Spinal cord (tissue), 10 donors: Measurements from ENCODE around the gene GLI2. TPM values are rescaled to one million over a fixed set of nuclear protein-coding genes. Genes with fewer than 3 reads are reported as not detected.

Experiments
- DNase-seq, 6 donors: peaks; one replicate each; pipeline versions ENCODE4 v3.0.0 to v3.0.0-alpha.2; 2013 to 2015; ENCODE audit warnings: low spot score in 6 of 6, low read depth in 4 of 6
- H3K27ac ChIP-seq: one replicate; pipeline ENCODE4 v1.5.1; 2013; ENCODE audit warnings: low read depth, low read length, control low read depth
- H3K27me3 ChIP-seq: one replicate; pipeline ENCODE4 v1.6.1; 2013; ENCODE audit warnings: low read length; ENCODE audit not compliant: control insufficient read depth, insufficient read depth
- H3K36me3 ChIP-seq: one replicate; pipeline ENCODE4 v1.6.1; 2013; ENCODE audit warnings: low read length; ENCODE audit not compliant: control insufficient read depth, insufficient read depth
- H3K4me1 ChIP-seq: one replicate; pipeline ENCODE4 v1.6.1; 2013; ENCODE audit warnings: low read length; ENCODE audit not compliant: control insufficient read depth, insufficient read depth
- H3K4me3 ChIP-seq: one replicate; pipeline ENCODE4 v1.5.1; 2013; ENCODE audit warnings: low read depth, low read length, control low read depth
- H3K9me3 ChIP-seq: one replicate; pipeline ENCODE4 v1.6.1; 2013; ENCODE audit warnings: low read length; ENCODE audit not compliant: control insufficient read depth, insufficient read depth
- WGBS: methylation state at CpG from one replicate; pipeline ENCODE4 v1.1.5; 2013; ENCODE audit warnings: missing lambda C conversion rate; ENCODE audit not compliant: insufficient coverage; 5-methylcytosine and 5-hydroxymethylcytosine counted together
- polyA plus RNA-seq, 2 donors: library from polyadenylated mRNA; unstranded; fragments of 120-200 nt; gene quantifications; one replicate each; pipeline ENCODE4 v1.2.1, GENCODE V29; 2013; ENCODE audit not compliant: insufficient read length in 2 of 2
- total RNA-seq, 2 donors: library from RNA; depleted of rRNA in 1 of 2; stranded (reverse); fragments of 120-200 nt in 1 of 2; fragments of >200 nt in 1 of 2; gene quantifications; one replicate each; pipeline versions ENCODE4 v1.2.3 to v1.2.4, GENCODE V29; 2013 to 2014
- donor health status: healthy.

The GLI2 gene
- total and polyA plus RNA-seq, 4 donors = 5.0 to 9.9 (median 9.7) TPM

DNA sequence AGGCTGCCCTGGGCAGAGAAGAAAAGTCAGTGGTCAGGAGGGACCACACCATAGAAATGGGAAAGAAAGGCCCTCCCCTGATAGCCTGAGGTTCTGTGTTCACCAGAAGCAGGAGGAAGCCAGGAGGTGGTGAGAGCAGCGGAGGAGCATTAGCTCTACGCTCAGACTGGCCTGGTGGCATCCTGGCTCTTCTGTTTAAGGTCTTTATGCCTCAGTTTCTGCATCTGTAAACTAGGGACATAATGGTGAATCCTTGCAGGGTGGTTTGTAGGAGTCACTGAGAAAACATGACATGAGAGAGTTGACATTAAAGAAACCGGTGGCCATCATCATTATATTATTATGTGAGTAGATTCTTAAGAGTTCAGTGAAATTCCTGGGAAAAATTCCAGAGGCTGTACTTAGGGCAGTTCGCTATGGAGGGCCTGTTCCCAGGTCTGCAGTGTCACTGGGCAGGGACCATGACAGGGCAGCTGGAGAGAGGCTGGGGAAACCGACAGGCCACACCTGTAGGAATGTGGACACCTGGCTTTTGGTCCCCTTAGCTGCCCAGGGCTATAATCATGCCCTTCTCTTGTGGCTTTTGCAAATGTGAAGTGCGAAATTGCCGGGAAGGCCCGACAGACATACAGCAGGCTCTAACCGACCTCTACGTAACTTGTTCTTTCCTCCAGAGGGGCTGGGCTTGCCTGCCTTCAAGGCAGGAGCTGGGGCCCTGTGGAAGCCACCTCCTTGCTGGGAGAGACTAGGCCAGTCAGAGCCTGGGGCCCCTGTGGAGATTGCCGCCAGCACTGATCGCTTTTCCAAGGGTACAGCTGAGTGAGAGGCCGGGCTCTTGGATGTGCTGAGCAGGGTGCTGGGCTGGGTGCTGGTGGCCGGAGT lies 31.0 kb downstream of the GLI2 start:
- no peak for DNase-seq
- WGBS = 80% methylated on average over 12 of the region's 14 CpGs
- no peak overlapping the region for H3K4me3 ChIP-seq

DNA sequence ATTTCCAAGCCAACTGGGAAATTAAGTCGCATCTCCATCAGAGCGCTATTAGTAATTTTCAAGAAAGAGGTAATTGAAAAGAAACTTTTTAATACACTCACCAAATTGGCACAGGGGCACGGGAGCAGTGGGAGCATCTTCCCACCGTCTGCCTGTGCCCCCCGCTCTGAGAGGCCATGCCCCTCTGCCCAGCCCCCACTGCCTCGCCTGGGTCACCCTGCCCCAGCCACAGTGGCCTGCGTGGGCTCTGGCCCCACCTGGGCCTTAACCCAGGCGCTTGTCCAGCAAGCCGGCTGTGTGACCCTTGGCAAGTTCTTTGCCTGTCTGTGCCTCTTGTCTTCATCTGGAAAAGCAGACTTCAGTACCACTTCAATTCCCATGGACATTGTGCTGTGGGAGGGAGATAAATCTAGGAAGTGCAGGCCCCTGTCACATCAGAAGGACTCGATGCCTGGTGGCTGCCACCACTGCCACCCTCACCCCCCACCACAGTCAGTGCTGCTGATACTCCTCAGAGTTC lies 31.9 kb downstream of the GLI2 start:
- WGBS = 67% methylated on average over 6 of the region's 10 CpGs

More for the DNA sequence above, 31.0 kb downstream of the GLI2 start:
- Histone ChIP-seq H3K36me3 (peaks cover 3% of the 10 kb centered on the region), H3K4me1 (peaks cover 71% of the 10 kb centered on the region), H3K9me3 (no peaks in the 10 kb centered on the region), H3K27me3 (peaks cover 8% of the 10 kb centered on the region), H3K27ac (peak overlapping the region; percentile 36)

DNA sequence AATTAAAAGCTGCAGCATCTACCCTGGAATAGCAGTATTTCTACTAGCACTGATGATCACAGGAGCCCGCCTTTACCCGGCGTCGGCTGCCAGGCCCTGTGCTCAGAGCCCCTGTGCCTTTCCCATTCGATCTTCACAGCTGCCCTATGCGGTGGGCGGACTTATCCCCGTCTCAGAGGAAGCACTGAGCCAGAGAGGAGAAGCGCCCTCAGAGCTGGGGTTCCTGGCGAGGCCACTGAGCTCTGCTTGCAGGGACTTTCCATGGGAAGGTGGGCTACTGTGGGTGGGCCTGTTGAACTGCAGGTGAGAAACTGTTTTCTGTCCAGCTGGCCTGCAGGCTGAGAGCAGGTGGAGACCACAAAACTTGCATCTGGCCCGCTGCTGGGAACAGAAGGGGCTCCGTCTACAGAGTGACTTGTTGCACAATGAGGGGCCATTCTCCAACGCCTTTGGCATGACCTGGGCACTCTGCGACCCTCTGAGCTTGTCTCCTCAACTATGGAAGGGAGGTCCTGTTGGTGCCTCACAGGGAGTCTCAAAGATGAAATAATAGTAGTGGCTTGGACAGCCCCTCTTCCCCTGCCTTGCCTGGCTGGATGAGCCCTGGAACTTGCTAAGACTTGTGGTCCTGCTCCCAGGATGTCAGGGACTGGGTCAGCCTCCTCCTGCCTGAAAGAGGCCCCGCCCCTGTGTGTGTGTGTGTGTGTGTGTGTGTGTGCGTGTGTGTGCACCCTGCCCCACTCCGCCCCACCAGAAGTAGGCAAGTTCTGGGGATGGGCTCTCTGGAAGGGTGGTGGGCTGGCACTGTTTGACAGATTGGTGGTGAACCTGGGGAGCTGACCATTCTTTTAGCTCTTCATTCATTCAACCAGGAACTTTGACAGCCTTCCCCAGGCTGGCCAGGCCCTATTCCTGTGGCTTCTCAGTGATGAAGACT lies 32.7 kb downstream of the GLI2 start:
- no peak for DNase-seq
- Histone ChIP-seq H3K27me3 (peaks cover 8% of the 10 kb centered on the region), H3K4me3 (no peak overlapping the region), H3K36me3 (no peaks in the 10 kb centered on the region), H3K9me3 (no peaks in the 10 kb centered on the region), H3K4me1 (peaks cover 72% of the 10 kb centered on the region), H3K27ac (no peak overlapping the region)
- 80% methylated on average over 13 of the region's 17 CpGs for WGBS

More for the DNA sequence above, 31.9 kb downstream of the GLI2 start:
- no peak for DNase-seq
- Histone ChIP-seq H3K36me3 (peaks cover under 1% of the 10 kb centered on the region), H3K4me3 (no peak overlapping the region), H3K4me1 (peaks cover 71% of the 10 kb centered on the region), H3K27me3 (peaks cover 8% of the 10 kb centered on the region), H3K9me3 (no peaks in the 10 kb centered on the region), H3K27ac (no peak overlapping the region)

DNA sequence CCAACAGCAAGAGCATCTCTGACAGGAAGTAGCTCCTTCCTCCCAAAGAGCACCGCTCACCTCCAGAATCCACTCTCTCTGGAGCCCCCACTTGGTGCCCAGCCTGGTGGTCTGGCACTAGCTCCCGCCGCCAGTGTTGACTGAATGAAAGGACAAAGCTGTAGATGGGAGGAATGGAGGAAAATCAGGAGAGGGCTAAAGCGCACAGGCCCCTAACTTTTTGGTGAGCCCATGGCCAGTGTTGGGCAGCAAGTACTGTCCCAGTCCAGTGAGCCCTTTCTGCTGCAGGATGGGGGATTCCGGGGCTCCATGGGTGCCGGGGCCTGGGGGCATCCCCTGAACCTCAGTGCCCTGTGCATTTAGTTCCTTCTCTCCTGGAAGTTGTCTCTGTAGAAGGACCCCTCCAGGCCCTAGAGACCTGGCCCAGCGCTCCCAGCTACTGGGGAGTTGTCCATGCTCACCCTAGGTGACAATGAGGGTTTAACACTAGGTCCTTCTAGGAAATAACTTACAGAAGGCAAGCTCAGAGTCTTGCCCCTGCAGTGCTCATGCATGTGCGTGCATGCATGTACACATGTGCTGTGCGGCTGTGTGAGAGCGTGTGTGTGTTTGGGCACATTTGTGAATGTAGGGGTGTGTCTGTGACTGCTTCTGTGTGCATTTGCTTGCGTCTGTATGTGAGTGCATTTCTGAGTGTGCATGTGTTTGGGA lies 33.6 kb downstream of the GLI2 start:
- WGBS = 89% methylated on average over 8 of the region's 11 CpGs
- Histone ChIP-seq H3K27me3 (peaks cover 4% of the 10 kb centered on the region), H3K4me1 (peaks cover 67% of the 10 kb centered on the region)

DNA sequence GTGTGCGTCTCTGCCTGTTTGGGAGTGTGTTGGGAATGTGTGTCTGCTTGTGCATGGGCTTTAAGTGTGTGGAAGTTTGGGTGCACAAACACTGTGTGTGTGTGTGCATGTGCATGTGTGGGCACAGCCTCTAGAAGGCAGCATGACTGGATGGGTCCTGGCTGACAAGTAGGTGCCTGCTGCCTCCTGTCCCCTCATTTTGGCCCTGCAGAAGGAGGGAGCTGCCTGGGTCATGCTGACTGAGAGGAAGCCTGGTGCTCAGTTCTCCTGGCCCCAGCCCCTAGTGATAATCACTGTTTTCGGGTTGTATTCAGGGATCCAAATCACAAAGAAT lies 34.1 kb downstream of the GLI2 start:
- Histone ChIP-seq H3K36me3 (no peaks in the 10 kb centered on the region), H3K9me3 (no peaks in the 10 kb centered on the region), H3K4me3 (no peak overlapping the region), H3K27ac (no peak overlapping the region), H3K27me3 (peaks cover 4% of the 10 kb centered on the region), H3K4me1 (peaks cover 64% of the 10 kb centered on the region)
- no CpG with 5 or more reads among the region's 2 CpGs for WGBS
- DNase-seq = no peak

More for the DNA sequence above, 33.6 kb downstream of the GLI2 start:
- DNase-seq = no peak
- no peak overlapping the region for H3K4me3 ChIP-seq
- H3K9me3 ChIP-seq = no peaks in the 10 kb centered on the region
- H3K27ac ChIP-seq = no peak overlapping the region
- H3K36me3 ChIP-seq = no peaks in the 10 kb centered on the region

DNA sequence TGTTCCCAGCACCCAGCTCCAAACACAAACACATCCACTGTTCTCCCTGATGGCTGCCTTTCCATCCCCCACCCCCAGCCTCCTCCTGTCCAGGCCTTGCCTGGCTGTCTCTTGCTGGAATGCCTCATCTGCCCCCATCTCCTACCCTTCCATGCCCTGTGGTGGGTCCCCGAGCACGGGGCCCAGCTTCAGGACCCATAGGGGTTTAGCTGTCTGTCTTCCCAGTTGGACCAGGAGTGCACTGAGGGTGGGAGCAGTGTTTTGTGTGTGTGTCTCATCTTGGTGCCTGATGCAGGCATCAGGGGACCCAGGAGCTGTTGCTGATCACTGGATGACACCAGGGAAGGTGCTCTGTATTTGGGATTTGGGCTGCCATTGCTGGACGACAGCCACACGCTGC lies 34.5 kb downstream of the GLI2 start:
- Histone ChIP-seq H3K4me3 (no peak overlapping the region), H3K36me3 (no peaks in the 10 kb centered on the region), H3K4me1 (peaks cover 63% of the 10 kb centered on the region), H3K27me3 (peaks cover under 1% of the 10 kb centered on the region), H3K27ac (no peak overlapping the region), H3K9me3 (no peaks in the 10 kb centered on the region)
- no peak for DNase-seq
- 93% methylated on average over 4 of the region's 4 CpGs for WGBS

DNA sequence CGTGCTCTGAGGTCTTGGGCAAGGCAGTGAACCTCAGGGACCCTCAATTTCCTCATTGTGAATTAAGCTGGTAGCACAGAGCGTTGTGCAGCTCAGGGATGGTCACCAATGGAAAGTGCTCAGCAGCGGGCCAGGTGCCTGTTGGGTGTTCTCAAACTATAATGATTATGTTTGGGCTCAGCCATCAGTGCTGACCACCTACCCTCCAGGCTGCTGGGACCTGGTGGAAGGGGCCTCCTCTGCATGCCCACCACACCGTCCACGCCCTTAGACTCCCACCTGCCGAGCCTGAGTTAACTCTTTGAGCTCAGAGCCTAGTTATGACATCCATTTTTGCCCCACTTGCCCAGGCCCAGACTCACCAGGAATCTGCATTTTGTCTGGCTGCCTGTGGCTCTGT lies 35.0 kb downstream of the GLI2 start:
- no peak overlapping the region for H3K4me3 ChIP-seq
- no peaks in the 10 kb centered on the region for H3K36me3 ChIP-seq
- H3K27ac ChIP-seq = no peak overlapping the region
- 78% methylated on average over 6 of the region's 6 CpGs for WGBS
- no peaks in the 10 kb centered on the region for H3K9me3 ChIP-seq
- no peaks in the 10 kb centered on the region for H3K27me3 ChIP-seq
- no peak for DNase-seq
- peaks cover 63% of the 10 kb centered on the region for H3K4me1 ChIP-seq

DNA sequence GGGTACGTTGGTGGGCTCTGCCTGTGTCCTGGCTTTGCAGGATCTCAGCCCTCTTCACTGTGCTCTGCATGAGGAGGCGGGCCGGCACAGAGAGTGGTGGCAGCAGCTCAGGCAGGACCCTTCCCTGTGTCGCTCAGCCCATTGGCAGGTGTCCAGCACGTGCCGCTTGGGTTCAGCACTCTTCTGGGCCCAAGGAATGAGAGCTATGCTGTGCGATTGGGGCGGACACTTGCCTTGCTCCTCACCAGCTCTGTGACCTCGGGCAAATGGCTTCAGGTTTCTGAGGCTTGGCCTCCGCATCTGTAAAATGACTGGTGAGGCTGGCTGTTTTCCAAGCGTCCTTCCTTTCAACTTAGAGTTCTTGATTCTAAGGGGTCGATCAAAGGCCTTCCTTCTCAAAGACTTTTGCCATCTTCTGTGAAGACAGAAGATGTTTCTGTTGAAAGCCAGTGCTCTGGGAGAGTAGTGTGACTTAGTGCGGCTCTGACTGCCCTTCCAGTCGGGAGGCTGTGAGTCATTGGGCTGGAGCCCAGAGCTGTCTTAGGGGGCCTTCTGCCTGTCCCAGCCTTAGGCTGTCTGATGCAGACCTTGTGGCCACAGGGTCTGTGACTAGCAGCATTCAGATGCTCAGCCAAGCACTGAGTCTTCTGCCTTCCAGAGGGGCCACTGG lies 35.6 kb downstream of the GLI2 start:
- peak in 2 of 6 donors; percentile 40 to 53 for DNase-seq
- 38% methylated on average over 14 of the region's 14 CpGs for WGBS
- Histone ChIP-seq H3K4me3 (no peak overlapping the region), H3K4me1 (peaks cover 63% of the 10 kb centered on the region), H3K27ac (no peak overlapping the region), H3K9me3 (no peaks in the 10 kb centered on the region), H3K36me3 (no peaks in the 10 kb centered on the region), H3K27me3 (peaks cover 3% of the 10 kb centered on the region)

DNA sequence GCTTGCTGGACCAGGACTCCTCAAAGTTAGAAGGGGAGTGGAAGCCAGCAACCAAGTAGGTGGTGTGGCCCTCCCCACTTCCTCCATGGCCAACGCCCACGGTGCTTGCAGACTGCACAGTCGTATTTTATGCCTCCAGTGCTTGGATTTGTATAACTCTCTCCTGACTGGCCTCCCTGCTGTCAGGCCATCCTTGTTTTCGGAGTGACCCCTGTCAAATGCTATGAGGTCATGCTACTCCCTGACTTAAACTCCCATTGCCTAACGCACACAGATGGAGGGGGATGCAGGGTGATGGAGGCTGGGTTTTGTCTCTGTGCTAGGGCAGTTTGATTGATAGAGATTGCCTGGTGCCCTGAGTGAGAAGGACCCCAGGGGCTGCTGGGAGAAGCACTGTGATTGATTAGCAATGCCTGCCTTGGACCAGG lies 36.1 kb downstream of the GLI2 start:
- 60% methylated on average over 2 of the region's 5 CpGs for WGBS
- Histone ChIP-seq H3K9me3 (no peaks in the 10 kb centered on the region), H3K4me1 (peaks cover 62% of the 10 kb centered on the region), H3K27ac (no peak overlapping the region), H3K27me3 (peaks cover 3% of the 10 kb centered on the region), H3K4me3 (no peak overlapping the region), H3K36me3 (no peaks in the 10 kb centered on the region)
- no peak for DNase-seq
